B cell (primary cell): ENCODE results near the gene WDR12.
A peak's percentile ranks its signal among the peaks of the same experiment; 100 is the strongest.

Experiments
- EZH2 ChIP-seq: IDR thresholded peaks from 2 replicates; pipeline ENCODE4 v1.6.1; 2012; ENCODE audit warnings: borderline replicate concordance, low read depth, mild to moderate bottlenecking, moderate library complexity, low read length; ENCODE audit not compliant: insufficient read depth, poor library complexity, severe bottlenecking
- TF ChIP-seq, protein P1 (sequence below): fragments of 200-600 bp; IDR thresholded peaks from one replicate; pipeline ENCODE4 v1.8.0; 2022; ENCODE audit warnings: antibody characterized with exemption, mild to moderate bottlenecking

DNA sequence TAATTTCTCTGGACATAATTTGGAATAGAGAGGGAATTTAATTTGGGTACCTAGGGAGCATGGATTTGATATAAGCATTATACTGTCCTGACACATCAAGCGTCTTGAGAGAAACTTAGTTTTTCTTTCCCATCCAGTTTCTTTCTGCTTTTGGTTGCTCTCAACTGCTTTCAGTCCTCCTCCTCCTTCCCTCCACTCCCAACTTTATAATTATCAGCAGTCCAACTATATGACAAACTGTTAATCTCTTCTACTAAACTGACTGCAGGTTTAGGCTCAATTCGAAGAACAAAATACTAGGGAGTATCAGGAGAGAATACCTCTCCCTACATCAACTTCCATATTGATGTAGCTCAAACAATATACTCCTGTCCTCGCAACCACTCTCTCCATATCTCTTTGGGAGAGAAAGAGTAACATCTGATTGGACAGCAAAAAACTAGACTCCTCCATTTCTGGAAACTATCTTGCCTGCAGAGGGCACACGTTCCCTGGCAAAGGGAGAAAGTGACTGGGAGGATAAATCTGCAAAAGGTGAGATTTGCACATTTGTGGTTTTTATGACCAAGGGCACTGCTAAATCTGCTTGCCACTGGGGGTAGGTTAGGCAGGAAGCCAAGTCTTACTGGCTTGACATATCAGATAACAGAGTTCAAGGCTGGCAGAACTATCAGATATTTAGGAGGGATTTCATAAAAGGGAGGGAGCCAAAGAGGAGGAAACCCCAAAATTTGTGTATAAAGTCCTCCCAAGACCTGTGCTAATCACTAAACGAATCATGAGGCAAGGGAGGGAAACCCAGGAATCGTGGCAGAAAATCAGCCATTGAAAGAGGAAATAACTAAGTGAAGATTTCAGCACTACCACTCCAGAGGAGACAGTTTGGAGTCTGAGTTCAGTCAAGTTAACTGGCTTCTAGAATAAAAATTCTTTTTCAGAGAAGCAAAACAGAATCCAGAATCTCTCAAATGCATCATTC lies 79.9 kb downstream of the WDR12 start:
- TF ChIP-seq, protein P1, sequence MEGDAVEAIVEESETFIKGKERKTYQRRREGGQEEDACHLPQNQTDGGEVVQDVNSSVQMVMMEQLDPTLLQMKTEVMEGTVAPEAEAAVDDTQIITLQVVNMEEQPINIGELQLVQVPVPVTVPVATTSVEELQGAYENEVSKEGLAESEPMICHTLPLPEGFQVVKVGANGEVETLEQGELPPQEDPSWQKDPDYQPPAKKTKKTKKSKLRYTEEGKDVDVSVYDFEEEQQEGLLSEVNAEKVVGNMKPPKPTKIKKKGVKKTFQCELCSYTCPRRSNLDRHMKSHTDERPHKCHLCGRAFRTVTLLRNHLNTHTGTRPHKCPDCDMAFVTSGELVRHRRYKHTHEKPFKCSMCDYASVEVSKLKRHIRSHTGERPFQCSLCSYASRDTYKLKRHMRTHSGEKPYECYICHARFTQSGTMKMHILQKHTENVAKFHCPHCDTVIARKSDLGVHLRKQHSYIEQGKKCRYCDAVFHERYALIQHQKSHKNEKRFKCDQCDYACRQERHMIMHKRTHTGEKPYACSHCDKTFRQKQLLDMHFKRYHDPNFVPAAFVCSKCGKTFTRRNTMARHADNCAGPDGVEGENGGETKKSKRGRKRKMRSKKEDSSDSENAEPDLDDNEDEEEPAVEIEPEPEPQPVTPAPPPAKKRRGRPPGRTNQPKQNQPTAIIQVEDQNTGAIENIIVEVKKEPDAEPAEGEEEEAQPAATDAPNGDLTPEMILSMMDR = peak; percentile 36
- no peak for TF ChIP-seq EZH2
